GM19238 (cell line): Measurements from ENCODE around the gene PRKCE.

Experiments
- DNase-seq: peaks from one replicate; pipeline ENCODE4 v3.0.0; 2011; ENCODE audit warnings: low spot score; ENCODE audit not compliant: insufficient read length

Gene PRKCE

DNA sequence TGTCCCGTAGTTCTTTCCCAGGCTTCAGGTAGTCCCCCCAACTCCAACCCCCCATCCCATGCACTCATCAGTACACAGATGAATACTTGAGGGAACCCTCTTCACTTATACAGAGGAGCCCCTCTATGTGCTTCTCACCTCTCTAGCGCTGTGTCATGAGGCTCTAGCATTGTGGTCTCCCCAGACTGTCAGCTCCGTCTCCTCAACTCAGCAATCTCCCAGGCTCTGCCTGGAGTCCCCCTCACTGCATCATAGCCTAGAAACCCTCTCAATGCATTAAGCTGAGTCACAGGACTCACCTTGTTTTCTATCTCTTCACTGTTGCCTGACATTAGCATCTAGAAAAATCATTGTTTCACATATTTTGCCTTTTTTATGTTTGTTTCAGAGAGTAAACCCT is 20.2 kb upstream of the PRKCE start:
- no peak for DNase-seq

DNA sequence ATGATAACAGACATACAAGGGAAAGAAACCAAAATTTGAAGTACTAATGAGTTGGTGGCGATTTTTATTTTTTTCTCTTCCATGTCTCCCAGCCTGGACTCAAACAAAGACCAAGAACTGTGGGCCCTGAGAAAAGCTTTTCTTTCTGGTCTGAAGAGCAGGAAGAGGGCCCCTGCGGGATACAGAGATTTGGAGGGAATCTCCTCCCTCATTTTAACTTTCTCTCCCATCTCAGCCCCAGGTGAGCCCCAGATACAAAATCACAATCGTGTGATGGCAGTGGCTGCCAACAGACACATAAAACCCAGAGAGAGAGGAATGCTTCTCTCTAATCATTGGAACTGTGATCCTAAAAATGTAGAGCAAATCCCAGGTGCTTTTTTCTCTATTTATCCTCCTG is 19.5 kb upstream of the PRKCE start:
- no peak for DNase-seq

DNA sequence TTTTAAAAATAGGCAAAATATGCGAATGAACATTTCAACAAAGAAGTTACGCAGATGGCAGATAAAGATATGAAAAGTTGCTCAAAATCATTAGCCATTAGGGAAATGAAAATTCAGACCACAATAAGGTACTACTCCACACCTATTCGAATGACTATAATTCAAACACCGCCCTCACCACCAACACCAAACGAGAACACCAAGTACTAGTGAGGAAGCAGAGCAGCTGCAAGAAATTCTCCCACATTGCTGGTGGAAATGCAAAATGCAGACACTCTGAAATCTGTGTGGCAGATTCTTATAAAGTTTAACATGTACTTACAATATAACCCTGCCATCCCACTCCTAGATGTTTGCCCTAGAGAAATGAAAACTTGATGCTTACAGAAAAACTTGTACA is 17.3 kb upstream of the PRKCE start:
- DNase-seq, result no peak

DNA sequence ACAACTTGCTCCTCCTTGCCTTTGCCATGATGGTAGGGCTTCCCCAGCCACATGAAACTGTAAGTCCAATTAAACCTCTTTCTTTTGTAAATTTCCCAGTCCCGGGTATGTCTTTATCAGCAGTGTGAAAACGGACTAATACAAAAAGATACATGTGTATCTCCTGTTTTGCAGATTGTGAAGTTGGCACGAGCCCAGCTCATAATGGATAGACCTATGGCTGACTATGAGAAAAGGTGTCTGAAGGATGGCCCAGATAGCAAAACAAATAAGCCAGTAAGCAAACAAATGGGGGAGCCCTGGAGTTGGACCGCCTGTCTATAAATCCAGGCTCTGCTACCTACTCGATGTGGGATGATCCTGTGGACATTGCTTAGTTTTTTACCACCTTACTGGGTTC is 15.5 kb upstream of the PRKCE start:
- no peak for DNase-seq

DNA sequence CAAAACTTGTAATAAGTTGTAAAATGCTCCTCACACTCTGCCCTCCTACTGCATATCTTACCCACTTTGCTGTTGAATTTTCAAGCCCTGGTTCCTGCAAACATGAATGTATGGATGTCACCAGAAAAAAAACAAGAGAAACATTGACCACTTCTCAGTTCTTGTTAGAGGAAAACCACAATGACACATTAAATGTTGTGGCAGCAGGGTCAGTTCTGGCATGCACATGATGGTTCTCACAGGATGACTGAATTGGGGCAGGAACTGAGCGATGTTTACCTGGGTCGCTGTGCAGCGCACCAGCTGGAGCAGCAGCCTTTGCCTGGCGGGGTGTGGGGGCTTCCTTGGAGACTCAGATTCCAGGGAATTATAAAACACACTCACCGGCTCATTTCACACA is 14.0 kb upstream of the PRKCE start:
- DNase-seq, result no peak

DNA sequence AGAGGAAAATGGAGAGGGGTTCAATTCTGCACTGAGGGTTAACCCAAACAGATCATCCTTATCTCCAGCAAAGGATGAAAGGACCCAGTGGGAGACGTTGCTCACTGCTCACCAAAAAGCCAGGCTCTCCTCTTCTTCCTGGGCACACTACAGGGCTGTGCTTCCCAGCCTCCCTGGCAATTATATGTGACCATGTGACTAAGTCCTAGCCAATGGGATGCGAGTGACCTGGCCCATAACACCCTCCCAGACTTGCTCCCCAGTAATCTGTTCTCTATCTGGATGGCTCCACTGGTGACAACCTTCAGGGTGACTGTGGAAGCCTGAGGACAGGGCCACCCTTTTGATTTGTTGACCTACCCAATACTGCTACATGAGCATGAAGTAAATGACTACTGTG is 10.9 kb upstream of the PRKCE start:
- no peak for DNase-seq

DNA sequence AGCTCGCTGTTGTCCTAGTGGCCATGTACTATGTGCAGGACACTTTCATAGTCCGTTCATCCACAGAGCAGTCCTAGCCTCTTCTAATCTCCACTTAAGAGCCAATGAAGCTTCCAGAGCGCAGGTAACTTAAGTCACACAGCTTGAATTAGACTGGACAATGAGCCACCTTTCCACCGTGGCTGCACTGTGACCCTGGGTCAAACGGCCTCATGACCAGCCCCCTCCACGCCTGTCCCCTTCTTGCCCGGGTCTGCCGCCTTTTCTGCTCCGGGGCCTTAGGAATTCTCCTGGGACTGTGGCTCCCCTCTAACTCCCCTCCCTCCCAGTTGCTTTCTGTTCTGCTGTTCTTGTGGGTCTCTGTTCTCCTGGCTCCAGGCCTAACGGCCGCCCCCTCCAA is 8.4 kb upstream of the PRKCE start:
- no peak for DNase-seq

DNA sequence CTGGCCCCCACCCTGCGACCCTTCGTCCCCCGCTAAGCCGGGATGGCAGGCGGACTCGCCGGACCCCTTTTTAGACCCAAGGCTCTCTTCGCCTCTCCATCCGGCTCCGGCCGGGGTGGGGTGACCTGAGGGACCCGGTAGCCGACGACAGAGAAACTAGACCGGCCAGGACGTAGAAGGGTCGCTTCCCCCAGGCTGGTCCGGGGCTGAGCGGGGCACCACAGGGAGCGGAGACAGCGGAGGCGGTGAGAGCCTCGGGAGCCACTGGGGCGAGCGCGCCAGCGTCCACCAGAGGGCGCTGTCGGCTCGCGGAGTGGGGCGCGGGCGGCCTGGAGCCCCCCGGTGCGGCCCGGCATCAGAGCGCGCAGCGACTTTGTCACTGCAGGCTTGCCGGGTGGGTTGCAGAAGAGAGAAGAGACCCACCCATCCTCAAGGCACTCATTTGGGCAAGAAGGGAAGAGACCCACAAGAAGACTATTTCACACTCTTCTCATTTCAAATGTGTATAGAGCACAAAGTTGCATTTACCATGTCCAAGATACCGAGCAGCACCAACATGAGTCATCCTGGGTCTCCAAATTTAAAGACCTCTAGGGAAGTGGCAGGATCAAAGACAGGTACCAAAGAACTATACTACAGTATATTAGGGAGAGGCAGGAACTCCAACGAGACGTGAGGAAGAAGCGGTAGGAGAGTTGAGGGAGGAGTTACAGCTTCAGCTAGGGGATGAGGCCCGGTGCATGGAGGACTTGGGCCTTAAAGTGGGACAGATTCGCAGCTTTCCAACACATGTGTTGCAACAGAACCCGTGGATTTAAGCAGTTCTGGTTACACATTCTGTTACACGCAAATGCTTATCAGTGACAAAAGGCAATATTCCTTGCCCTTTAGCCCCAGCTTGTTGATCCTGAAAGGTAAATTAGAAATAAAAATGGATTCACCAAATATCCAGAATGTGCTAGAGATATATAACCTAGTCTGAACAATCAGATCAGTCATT is 7.6 kb upstream of the PRKCE start:
- DNase-seq, result peak; percentile 83

DNA sequence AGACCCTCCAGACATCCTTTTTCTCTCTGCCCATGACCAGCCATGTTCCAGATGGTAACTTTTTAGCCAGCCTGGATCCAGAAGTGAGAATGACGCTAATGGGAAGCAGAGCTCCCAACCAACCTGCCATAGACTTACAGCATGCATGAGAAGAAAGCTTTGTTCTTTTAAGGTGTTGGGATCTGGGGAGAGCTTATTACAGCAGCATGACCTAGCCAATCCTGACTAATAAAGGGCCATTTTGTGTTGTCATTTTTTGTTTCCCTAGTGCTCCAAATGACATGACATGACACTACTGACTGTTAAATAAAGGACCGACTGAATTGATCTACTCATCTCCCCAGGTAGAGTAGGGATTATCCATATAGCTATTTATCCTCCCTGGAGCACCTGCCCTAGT is 5.2 kb upstream of the PRKCE start:
- no peak for DNase-seq

DNA sequence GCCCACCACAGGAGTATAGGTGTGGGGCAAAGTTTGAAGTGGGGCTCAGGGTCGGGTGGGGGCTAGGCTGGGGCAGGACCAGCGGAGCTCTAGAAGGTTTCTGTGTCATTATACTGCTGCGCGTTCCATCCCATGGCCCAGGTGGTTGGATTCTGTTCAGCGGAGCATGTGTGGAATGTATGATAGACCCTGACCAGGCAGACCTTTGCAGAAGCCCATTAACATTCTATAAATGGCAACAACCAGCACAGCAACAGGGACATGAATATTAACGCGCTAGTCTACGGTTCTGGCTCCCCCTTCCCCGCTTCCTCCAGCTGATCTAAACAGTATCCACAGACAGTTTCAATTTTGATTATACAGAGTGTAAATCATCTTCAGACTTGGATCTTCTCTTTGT is 4.1 kb upstream of the PRKCE start:
- no peak for DNase-seq

DNA sequence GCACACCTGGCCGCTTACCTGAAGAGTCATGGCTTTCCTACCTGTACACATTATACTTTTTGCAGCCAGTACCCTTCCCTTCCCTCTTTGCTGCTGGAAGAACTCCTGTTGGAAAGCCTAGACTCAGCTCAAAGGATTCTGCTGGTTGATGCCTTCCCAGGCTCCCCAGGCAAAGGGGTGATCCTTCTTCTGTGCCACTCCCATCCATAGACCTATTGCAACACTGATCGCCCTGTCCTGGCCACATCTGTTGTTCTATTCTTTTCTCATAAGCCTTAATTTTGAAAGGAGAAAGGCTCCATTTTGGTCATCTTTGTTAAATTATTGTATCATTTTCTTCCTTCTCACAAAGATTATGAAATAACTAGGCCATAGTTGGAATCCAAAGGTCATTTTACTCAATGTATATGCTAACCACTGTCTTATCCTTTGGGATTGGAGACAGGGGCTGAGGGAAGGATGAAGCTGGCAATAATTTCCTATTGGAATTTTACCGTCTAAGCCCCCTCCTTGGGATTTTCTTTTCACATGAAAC is 3.4 kb upstream of the PRKCE start:
- DNase-seq, result no peak

DNA sequence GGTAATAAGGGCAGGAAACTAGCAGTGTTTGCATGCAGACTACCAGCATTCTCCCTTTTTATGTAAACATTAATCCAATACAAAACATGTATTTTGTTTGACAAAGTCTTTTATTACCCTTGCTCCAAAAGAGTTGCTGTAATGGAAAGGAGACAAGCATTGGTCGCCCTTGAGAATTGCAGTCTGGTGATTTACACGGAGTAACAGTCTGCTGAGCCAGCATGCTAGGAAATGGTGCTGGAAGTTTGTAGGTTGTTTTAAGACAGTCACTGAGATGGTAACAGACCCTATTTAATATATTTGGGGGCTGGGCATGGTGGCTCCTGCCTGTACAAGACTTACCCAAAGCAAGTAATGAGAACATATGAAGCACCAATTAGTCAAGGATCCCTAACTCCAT is 2.8 kb upstream of the PRKCE start:
- no peak for DNase-seq

DNA sequence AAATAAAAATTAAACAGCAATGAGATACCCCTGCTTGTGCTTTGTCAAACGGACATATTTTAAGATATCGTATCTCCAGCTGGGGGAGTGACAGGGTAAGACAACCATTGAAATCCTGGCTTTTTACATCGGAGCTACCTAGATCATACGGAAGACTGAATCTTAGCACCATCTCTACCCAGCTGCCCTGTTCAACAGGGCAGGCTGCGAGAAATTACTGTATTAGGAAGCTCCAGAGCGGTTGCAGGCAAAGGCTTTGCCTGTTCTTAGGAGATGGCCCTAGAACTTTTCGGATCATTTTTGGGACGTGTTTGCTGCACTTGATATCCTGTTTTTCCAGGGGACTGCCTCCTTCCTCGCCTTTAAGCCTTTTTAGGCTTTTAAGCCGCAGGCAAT is 2.0 kb upstream of the PRKCE start:
- DNase-seq, result no peak

DNA sequence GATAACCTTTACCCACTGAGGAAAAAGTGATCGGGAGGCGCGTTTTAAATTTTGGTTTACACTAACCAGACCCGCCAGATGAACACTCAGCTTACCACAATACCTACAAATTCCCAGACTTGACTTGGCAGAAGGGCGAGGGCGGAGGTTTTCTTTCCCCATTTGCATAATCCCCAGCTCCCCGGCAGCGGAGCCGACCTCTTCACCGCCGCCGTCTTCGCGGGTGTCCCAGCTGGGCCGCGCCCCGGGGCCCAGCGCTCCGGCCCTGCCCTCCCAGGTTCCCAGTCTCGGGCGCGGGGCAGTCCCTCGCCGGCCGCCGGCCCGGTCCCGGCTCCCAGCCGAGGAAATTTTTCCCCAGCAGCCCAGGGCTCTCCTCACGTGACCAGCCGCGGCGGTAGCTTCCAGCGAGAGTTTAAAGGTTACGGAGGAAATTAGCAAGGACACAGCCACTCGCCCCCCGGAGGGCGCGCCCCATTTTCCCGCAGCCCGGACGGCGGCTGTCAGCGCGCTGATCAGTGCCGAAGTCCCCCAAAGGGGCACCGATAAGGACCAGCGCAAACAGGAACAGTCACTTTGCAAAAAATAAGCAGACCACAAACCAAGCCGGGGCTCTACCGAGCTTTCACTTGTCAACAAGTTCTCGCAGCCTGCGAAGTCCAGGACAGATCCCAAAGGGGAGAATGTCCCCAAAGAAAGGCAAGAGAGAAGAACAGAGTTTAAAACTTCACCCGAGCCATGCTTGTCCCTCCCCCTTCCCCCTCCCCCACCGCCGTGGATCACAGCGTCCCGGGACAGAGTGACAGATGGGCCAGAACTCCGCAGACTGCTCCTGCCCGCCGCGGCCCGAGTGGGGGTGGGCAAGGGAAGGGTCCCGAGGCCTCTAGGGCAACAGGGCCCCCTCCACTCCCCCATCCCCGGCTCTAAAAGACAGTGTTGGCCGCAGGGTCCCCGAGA is 1.3 kb upstream of the PRKCE start:
- peak; percentile 37 for DNase-seq

DNA sequence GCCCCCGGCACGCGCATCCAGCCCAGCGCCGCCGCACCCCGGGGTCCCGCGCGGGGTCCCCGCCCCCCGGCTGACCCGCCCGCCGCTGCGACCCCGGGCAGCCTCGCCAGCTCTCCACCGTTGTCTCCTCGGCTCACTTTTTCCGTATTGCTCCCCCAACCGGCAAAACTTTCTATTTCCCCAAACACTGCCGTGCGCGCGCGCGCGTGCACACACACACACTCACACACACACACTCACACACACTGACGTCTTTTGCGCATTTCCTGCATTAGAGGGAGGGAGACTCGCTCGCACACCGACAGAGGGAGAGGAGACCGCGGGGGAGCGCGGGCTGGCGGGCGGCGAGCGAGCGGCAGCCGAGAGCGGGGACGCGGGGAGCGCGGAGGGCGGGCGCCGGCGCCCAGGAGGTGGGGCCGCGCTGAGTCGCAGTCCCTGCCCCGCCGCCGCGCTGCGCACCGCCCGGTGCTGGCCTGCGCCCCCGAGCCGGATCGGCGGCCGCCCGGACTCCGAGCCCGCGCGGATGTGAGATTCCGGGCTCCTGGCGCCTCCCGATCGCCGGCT is 542 bp upstream of the PRKCE start:
- DNase-seq, result peak; percentile 89

DNA sequence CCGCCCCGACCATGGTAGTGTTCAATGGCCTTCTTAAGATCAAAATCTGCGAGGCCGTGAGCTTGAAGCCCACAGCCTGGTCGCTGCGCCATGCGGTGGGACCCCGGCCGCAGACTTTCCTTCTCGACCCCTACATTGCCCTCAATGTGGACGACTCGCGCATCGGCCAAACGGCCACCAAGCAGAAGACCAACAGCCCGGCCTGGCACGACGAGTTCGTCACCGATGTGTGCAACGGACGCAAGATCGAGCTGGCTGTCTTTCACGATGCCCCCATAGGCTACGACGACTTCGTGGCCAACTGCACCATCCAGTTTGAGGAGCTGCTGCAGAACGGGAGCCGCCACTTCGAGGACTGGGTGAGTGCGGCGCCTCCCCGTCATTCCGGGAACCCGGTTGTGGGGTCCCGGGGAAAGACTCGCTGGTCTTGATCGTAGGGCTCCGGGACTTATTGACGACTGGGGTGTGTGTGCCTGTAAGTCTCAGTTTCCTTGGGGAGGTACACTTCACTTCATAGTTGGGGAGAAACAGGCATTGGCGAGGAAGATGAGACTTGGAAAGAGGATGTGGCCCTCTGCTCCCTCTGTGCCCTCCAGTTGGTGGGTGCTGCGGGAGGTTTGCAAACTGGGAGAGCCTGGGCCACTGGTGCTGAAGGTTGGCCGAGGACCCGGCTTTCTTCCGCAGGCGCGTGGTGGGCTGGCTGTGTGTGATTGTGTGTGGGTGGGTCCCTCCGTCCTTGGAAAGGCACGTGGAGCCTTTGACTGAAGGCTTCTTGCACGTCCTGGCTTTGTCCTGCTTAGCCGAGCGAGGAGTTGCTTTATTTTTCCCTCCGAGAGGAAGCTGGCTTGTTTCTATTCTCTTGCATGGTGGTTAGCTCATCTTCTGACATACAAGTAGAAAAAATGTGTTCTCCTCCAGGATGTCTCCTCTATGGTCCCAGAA is 886 bp downstream of the PRKCE start:
- peak; percentile 34 for DNase-seq

DNA sequence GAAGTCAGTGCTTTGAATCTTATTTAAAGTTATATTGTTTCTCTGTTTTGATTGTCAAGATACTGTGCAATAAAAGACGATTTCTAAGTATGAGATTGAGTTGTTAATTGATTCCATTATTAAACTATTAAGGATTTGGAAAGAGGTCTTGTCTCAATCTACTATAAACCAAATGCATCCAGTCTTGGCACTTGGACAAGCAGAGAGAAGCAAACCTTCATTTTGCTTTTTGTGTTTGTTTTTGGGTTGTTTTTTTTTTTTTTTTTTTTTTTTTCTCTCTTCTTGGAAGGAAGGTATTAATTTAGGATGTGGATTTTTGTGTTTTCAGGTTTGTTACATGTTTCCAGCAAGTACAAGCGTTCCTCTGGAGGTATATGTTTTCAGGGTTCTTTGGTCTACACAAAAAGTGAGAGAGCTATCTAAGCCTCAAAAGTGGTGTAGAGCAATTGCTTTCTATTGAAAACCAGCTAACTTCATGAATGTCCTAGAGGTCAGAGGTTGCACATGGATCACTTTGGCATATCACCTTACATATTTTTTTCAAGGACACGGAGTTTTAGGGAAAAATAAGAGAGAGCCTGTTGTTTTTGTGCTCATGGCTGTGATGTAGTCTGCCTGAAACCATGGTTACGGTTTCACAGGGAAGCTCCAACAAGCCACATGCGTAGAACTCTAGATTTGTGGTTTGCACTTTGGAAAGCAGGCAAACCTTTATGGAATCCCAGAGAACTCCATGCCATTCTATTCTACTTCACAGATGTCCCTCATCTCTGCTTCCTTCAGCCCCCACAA is 1.8 kb downstream of the PRKCE start:
- no peak for DNase-seq

DNA sequence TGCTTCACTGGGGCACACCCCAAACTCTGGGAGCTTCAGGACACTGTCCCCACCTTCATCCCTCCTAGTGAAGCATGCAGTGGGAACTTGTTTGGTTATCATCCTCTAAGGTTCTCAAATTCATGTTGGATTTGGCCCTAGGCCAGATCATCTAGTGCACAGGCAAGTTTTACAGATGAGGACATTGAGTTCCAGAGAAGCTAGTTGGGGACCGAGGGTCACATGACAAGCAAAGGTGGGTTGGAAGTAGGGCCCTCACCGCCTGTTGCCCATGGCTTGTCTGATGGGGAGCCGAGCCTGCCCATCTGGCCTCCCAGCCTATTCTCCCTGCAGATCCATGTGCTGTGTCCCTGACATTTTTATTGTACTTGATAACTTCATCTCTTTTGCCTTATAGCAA is 2.8 kb downstream of the PRKCE start:
- DNase-seq, result no peak

DNA sequence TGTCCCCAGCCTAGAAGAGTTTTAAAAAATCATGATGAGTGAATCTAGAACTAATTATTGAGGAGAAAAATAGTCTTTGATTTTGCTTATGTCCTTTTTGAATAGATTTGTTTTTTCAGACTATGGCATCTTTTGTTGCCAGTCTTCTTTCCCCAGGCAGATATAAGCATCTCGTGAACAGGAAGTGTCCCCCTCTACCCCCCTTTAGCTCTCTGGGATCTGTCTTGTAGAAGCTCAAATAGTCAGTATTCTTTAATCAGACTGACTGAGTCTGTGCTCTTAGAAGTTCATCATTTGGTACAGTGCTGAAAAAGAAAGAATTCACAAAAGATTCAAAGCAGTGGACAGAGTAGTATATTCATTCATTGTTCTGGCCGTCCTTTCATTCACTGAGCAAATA is 10.4 kb downstream of the PRKCE start:
- no peak for DNase-seq
